GM21526 (cell line): ENCODE measurements around the gene ADGRV1.

Source experiments
- ATAC-seq: cut with Tn5 transposase; IDR thresholded peaks from one replicate; pipeline ENCODE4 v1.9.1; 2021; ENCODE audit warnings: moderate library complexity; ENCODE audit not compliant: unreplicated experiment, low FRiP score

Gene ADGRV1

DNA sequence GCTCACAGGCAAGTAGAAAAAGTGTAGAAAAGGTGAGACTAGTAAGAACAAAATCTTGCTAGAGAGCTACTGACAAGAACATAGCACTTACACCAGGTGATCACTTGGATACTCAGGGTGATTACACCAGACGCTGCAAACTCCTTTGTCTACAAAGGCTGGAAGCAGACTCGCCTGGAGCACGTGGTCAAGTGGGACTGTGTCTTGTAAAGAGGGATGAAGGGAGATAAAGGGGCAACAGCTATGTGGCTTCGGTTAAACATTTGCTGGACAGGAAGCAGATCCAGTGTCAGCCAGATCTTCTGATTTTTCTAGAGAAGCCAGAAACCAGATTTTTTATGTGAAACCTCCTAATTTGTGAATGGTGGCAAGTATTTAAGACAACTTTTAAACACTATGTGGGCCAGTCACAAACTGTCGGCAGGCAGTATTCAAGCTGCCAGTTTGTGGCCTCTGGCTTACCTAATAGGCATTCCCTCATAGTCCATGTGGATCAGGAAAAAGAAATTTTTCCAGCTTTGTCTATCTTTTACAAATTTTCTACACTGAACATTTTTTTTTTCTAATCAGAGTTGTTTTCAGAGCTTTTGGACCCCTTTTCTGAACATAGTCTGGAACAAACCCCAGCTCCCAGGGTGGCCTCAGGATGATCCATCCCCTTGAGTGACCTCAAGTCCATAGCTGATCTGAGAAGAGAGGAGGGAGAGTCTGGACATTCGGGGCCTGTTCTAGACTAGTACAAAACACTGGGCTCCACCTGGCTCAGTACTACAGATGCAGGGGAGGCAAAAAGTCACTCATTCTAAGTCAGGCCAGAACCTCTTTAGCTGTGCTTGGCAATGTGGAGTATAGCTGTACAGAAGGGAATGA lies 561.6 kb downstream of the ADGRV1 start:
- no peak for ATAC-seq

GRCh38 chr5:91121347-91121993 lies 562.9 kb downstream of the ADGRV1 start:
- no peak for ATAC-seq

- ATAC-seq = no peak
Observed at GRCh38 chr5:91122651-91123050, 564.1 kb downstream of the ADGRV1 start.

DNA sequence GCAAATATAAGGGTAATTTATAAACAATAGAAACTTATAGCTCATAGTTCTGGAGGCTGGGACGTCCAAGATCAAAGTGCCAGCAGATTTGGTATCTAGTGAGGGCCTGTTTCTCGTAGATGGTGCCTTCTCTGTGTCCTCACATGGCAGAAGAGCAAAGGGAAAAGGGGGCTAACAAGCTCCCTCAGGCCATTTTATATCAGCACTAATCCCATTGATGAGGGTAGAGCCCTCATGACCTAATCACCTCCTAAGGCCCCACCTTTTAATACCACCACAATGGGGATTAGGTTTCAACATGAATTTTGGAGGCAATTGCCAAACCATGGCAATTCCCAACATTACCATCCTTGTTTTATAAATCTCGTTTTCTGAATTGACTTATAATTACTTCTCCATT lies 564.7 kb downstream of the ADGRV1 start:
- no peak for ATAC-seq

DNA sequence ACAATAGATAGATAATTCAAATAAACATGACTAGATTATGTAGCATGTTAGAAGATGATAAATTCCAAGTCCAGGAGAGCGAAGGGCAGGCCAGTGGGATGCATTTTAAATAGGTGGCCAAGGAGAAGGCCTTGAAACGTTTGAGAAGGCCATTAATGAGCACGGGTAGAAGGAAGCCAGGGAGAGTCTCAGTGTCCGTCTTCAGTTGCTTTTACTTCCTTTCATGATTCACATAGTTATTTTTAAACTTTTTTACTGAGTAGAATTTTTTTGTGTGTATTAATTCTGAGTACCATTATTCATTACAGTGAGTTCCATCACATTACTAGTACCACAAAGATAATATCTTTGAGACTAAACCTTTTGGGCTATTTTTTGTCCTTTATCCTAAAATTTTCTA lies 565.3 kb downstream of the ADGRV1 start:
- no peak for ATAC-seq

- ATAC-seq = no peak
Observed at GRCh38 chr5:91125916-91126315, 567.3 kb downstream of the ADGRV1 start.

DNA sequence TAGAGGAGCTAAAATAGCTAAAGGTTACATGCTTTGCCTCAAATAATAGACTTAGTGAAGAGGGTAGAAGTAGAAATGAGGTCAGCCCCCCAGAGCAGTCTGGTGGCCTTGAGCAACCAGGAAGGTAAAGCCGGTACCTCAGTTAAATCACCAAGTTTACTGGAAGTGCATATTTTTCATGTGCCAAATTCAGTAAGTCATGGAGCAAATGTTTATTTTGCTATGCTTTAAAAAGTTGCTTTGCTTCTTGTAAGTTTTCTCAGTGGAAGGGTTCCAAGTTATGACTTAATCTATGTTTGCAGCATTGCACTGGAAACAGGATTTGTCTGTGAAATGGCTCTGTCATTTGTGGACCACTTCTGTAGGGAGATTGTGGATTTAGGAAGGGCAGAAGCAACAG lies 567.9 kb downstream of the ADGRV1 start:
- no peak for ATAC-seq

- no peak for ATAC-seq
Observed at GRCh38 chr5:91126888-91127287, 568.3 kb downstream of the ADGRV1 start.

DNA sequence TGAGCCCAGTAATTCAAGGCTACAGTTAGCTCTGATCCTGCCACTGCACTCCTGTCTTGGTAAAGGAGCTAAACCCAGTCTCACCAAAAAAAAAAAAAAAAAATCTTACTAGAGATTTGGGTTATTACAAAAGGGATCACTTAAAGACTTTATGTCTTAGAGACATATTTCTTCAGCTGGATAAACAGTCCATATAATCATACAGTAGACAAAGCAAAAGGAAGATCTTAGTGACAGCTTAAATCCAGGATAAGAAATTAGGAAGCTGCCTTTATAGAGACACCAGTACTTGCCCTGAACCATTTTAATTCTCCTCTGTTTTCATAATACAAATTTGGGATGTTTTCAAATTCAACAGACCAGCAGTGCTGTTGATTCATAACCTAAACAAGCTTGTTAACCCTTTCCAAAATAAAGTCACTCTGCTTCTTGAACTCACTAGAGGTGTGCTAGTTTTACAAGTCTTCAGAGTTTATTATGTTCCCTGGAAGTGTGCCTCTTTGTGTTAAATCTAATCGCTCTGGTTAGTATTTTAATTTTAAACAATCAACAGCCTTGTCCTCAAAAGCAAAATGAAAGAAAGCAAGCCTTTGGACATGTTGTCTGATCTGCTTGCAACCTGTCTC lies 569.0 kb downstream of the ADGRV1 start:
- ATAC-seq = no peak

GRCh38 chr5:91128604-91129003 lies 570.0 kb downstream of the ADGRV1 start:
- ATAC-seq = no peak

DNA sequence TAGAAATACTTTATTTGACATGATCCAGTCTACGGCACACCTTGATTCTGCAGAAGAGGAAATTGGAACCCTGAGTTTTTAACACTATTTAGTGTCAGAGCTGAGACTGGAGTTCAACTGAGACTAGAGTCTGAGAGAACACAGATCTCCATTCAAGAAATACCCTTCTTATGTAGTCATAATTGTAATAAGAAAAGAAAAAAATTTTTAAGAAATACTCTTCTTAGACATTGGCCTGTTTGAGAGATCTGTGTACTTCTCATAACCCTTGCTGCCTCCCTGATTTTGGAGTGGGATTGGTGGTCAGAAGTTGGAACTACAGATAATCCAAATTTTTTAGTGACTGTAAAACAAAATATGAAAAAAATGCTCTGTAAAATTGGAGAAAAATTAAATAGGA lies 571.2 kb downstream of the ADGRV1 start:
- ATAC-seq = no peak

DNA sequence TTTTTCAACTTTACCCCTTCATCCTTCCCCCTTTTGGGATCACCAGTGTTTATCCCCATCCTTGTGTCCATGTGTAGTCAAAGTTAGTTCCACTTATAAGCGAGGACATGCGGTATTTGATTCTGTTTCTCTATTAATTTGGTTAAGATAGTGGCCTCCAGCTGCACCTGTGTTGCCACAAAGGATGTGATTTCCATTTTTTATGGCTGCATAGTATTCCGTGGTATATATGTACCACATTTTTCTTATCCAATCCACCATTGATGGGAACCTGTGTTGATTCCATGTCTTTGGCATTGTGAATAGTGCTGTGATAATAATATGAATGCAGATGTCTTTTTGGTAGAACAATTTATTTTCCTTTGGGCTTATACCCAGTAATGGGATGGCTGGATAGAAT lies 572.2 kb downstream of the ADGRV1 start:
- no peak for ATAC-seq

GRCh38 chr5:91132550-91132949 lies 574.0 kb downstream of the ADGRV1 start:
- ATAC-seq = no peak

DNA sequence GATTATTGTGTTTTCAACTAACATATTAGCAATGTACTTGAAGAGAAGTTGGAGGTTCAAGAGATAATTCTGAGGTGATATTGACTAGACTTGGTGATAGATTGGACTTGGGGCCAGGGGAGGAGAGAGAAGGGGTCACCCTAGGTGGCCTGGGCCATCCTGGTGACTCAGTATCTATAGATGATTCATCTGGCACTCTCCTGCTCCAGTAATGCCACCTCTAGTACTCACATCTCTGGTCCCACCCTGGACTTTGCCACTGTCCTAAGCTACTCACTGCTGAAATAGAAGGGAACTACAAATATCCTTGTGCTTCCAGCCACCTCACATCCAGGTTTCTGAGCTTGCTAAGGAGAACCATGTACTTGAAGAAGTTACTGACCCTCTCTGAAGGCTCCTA lies 574.6 kb downstream of the ADGRV1 start:
- ATAC-seq = no peak

GRCh38 chr5:91135475-91136248 lies 577.1 kb downstream of the ADGRV1 start:
- no peak for ATAC-seq

DNA sequence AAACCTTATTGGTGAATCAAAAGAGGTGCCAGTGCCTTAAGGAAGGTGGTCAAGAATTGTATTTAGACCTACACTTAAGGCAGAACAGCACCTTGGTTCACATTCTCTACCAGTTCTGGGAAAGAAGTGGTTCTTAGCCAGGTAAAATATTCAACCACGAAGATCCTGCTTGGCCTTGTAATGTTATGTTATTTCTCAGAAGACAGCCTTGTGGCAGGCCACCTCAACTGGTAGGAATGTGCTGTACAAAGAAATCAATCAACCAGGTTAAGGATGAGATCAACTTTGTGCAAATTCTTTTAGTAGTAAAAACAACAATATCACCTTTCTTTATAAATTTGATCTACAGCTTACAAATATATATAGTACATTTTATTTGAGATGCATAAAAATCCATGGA lies 577.7 kb downstream of the ADGRV1 start:
- no peak for ATAC-seq

- ATAC-seq = no peak
Observed at GRCh38 chr5:91137647-91138046, 579.0 kb downstream of the ADGRV1 start.

DNA sequence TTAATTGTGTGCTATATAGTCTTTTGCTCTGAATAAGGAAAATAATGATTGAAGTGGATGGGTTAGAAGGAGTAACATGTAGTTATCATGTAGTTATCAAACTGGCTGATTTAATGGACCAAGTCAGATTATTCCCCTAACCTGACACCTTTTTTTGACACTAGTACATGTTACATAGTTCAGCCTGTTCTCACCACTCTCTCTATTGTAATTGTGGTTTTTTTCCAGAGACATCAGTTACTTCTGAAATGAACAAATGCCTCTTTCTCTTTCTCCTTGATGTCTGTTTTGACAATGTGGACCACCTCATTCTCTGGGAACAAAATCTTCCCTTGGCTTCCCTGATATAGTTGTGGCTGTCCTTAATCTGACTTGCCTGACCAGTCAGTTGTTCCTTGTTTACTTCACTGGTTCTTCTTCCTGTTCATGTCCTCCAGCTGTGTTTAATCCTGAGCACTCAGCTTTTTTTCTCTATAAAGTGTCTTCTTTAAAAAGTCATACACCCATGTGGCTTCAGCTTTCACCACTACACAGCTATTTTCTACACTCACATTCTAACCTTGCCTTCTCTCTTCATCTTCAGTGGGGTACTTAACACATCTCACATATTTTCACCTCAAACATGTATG lies 581.1 kb downstream of the ADGRV1 start:
- no peak for ATAC-seq

DNA sequence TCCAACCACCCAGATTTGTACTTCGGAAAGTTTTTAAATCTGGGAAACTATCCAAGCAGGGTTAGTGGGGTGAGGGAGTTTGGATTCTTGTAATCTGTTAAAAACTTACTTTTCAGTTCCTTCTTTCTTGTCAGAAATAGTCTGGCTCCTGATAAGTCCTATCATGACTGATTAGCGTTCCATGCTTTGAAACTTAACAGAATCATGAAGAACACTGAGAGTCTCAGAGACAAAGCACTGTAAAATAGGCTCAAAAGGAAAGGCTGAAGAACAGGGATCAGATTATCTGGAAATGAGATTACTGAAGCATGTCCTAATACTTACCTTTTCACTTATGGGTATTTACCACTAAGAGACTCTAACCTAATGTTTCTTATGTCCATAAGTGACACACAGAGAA lies 582.1 kb downstream of the ADGRV1 start:
- ATAC-seq = no peak

DNA sequence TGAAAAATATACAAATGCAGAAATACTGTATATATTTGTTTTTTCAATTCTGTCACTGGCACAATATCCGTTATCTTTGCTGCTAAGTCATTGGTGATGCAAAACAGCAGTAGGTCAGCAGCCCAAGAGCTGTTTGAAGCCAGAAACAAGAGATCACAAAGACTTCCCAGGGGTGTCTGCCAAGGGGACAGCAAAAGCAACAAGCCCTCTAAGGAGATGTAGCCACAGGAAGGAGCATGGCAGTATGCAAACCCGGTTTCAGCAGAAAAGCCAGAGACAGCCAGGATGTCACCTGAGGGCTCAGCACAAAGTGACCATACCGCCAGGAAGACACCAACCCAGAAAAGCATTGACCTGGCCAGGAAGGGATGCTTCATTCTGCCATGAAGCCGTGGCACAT lies 583.0 kb downstream of the ADGRV1 start:
- no peak for ATAC-seq
